Stimulated activated CD8-positive, alpha-beta memory T cell treated with anti-CD3 and anti-CD28 coated beads, Interleukin-7, amount 100 ng/mL, for 4 hours (primary cell): ENCODE results near the gene SEPTIN3.
"Not testable (repeated sequence)": the region's sequence is repeated elsewhere in the genome, so short reads cannot be mapped to it uniquely, and the experiment has no call there.

ENCODE experiments used
- DNase-seq, 2 donors: peaks; one replicate each; pipeline ENCODE4 v3.0.0-alpha.2; 2020; ENCODE audit warnings: low read depth in 2 of 2

The SEPTIN3 gene

GRCh38 chr22:41940832-41941765 is 28.1 kb upstream of the SEPTIN3 start:
- peak; percentile 72 to 79 for DNase-seq

DNA sequence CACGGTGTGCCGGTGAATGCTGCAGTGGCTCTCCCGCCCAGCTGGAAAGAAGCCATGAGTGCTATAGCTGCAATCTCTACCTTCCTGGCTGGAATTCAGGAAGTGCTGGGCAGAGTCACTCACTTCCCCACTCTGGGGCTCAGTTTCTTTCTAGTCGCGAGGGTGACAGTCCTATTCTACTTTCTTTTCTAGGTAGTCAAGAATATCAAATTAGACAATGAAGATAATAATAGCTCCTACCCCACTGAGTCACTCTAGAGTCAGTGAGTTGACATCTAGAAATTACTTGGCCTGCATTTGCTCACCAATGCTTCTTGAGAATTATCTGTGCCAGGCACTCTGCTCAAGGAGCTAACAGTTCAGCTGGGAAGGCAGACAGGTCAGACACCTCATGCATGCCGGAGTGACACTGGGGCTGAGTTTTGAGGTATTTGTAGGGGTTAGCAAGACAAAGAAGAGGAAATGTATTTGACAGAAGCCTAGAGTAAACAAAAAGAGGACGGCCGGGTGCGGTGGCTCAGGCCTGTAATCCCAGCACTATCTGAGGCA is 25.5 kb upstream of the SEPTIN3 start:
- no peak for DNase-seq

DNA sequence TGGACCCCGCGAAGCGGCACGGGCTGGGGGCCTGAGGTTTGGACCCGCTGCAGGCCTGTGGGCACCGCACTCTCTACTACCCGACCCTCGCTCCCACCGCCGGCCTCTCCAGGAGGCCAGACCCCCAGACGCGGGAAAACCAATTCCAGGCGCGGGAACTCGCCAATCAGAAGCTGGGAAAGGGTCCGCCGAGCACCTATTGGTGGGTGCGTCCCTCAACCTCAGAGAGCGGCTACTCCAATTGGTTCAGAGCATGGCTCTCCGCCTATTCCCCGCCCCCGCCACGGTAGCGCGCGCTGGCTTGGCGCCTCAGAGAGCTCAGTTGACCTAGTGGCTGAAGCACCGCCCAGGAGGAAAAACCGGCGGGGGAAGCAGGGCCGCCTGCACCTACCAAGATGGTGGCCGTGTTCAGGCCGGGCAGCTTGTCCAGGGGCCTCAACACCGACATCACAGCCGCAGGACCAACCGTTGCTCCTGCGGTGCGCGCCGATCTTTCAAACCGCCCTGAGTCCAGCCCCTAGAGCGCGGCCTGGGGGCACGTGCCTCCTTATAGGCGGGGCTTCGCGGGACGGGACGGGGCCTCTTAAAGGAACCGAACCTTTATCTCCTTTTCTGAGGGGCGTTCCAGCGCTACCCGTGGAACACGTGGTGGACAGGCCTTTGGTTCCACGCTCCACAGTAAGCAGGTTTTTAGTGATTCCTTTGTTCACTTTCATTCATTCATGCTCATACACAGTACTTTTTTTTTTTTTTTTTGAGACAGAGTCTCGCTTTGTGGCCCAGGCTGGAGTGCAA is 22.4 kb upstream of the SEPTIN3 start, which contains the start of gene CENPM:
TSS of gene CENPM (minus strand) at position 524 of the 795 bp plus-strand sequence. CDS start at position 448, 76 bp downstream.
- DNase-seq = peak; percentile 73 to 79

DNA sequence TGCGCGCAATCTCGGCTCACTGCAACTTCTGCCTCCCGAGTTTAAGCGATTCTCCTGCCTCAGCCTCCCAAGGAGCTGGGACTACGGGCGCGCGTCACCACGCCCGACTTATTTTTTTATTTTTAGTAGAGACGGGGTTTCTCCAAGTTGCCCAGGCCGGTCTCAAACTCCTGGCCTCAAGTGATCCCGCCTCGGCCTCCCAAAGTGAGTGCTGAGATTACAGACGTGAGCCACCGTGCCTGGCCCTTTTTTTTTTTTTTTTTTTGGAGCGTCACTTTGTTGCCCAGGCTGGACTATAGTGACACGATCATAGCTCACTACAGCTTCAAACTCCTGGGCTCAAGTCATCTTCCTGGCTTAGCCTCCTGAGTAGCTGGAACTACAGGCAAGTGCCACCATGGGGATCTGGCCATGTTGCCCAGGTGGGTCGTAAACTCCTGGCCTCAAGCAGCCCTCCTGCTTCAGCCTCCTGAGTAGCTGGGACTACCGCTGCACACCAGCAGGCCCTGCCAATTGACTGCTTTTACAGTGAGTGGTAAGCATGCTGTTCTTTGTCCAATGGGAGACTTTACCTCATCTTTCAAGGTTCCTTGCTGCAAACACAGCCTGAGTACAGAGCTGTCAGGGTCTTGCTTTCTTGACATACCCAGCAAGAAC is 21.7 kb upstream of the SEPTIN3 start:
- no peak for DNase-seq

GRCh38 chr22:41948142-41948541 is 21.1 kb upstream of the SEPTIN3 start:
- DNase-seq = no peak

DNA sequence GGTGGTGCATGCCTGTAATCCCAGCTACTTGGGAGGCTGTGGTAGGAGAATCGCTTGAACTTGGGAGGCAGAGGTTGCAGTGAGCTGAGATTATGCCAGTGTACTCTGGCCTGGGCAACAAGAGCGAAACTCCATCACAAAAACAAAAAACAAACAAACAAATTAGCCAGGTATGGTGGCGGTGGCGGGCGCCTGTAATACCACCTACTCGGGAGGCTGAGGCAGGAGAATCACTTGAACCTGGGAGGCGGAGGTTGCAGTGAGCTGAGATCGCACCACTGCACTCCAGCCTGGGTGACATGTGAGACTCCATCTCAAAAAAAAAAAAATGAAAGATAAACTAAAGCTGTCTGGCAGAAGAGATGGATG is 20.3 kb upstream of the SEPTIN3 start:
- DNase-seq = not testable (repeated sequence)

GRCh38 chr22:41949297-41949965 is 19.8 kb upstream of the SEPTIN3 start:
- DNase-seq = no peak

- DNase-seq = no peak
Observed at GRCh38 chr22:41951898-41952474, 17.3 kb upstream of the SEPTIN3 start, which contains the start of gene SMIM45. SMIM45 (plus strand) TSS chr22:41952150.

GRCh38 chr22:41952713-41953112 is 16.5 kb upstream of the SEPTIN3 start:
- DNase-seq = no peak

DNA sequence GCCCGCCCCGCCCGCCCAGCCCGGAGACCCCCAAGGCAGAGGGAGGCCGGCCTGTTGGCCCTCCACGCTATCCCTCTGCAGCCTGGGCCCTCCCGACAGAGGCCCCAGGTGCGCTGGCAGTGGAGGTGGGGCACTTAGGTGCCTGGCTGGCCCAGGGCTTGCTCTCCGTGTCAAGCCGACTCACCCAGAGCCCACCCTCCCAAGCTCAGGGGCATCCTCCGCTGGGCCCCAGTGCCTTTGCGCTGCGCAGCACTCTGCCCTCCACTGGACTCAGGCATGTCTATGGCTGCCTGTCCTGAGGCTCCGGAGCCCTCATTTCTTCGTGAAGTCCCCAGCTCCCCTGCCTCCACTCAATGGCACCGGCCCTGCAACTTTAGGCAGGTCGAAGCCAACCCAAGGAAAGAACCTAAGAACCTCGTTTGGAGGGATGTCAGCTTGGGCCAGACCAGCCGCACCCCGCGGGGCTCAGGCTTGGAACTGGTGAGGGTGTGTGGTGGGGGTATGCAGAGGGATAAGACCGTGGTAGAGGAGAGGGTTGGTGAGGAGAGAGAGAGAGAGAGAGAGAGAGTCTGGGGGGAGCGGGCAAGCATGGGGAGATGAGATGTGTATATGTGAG is 11.2 kb upstream of the SEPTIN3 start:
- DNase-seq = no peak

GRCh38 chr22:41963453-41964111 is 5.7 kb upstream of the SEPTIN3 start:
- no peak for DNase-seq

DNA sequence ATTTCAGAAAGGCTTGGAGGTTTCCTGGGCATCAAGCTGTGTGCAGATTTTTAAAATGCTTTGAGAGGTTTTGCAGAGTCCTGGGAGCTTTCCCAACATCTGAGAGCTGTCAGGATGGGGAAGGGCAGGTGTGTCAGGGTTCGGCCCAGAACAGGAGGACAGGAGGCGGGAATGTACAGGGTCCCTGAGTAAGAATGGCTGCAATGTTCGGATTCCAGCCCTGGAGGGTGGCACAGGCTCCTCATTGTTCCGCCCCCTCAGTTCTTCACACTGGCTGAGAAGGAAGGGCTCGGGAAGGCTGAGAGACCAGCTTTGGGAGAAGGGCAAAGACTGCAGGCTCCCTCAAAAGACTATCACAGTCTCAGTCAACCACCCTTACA is 5.1 kb upstream of the SEPTIN3 start:
- DNase-seq = no peak

GRCh38 chr22:41966225-41966606 is 3.0 kb upstream of the SEPTIN3 start:
- no peak for DNase-seq

DNA sequence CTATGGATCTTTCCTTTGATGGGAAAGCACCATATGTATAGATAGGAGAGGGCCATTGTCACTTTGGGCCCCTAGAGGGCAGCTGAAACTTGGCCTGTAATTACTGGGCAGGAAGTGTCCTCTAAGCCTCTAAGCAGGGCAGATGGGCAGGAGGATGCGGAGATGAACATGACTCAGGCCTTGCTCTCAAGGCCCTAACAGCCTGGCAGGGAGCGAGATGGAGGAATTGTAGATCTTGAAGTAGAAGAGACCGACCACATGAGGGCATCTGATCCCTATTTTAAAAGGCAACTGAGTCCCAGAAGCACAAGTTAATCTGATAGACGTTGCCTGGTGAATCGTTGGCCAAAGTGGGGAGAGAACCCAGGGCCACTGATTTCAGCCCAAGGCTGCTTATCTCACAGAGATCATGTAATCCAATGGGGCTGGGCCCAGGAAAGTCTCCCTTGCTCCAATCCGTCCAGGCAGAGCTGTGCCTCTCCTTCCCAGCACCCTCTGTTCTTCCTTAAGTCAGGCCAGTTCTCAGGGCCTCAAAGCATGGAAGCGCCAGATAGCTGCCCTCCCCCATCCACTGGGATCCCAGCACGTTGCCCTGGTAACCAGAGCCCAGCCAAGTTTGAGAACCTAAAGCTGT is 2.5 kb upstream of the SEPTIN3 start:
- DNase-seq = no peak

GRCh38 chr22:41968601-41969000 is 642 bp upstream of the SEPTIN3 start:
- no peak for DNase-seq

- DNase-seq = no peak
Observed at GRCh38 chr22:41970601-41971000, 1.4 kb downstream of the SEPTIN3 start.

GRCh38 chr22:41971431-41971830 is 2.2 kb downstream of the SEPTIN3 start:
- DNase-seq = no peak

- no peak for DNase-seq
Observed at GRCh38 chr22:41974691-41975290, 5.5 kb downstream of the SEPTIN3 start.
